K562 (cell line): ENCODE data around the gene PEX5. TPM values are rescaled to one million over a fixed set of nuclear protein-coding genes. Genes with fewer than 3 reads are reported as not detected.

ENCODE experiments used
- ARID4B ChIP-seq: sonication (generic); formaldehyde crosslinking; IDR thresholded peaks from 2 replicates; pipeline ENCODE4 v1.8.0; 2022; ENCODE audit warnings: mild to moderate bottlenecking, missing genetic modification reagents
- CBFA2T3 ChIP-seq: fragments of 450-650 bp; IDR thresholded peaks from 2 replicates; pipeline ENCODE4 v1.6.1; 2017
- CREBBP ChIP-seq: IDR thresholded peaks from one replicate; pipeline ENCODE4 v1.6.1; 2012; ENCODE audit warnings: low read depth, mild to moderate bottlenecking, control low read depth, inconsistent platforms, low read length
- HNRNPK ChIP-seq: fragments of 200-400 bp; formaldehyde crosslinking; IDR thresholded peaks from one replicate; pipeline ENCODE4 v1.6.1; 2018; ENCODE audit warnings: mild to moderate bottlenecking, low read depth, low read length; ENCODE audit not compliant: poor library complexity, severe bottlenecking
- MAFG ChIP-seq: fragments of 450-650 bp; conservative IDR thresholded peaks from 2 replicates; pipeline ENCODE4 v1.6.1; 2016; ENCODE audit warnings: missing genetic modification characterization, missing compliant biosample characterization
- MCM7 ChIP-seq, 2 experiments: fragments of 450-650 bp; IDR thresholded peaks; 2 replicates each; pipeline ENCODE4 v1.6.1; 2016 to 2018
- MYNN ChIP-seq, 2 experiments: sonication (generic); formaldehyde crosslinking in 1 of 2; IDR thresholded peaks; 2 replicates each; pipeline versions ENCODE4 v1.5.0 to v1.6.1; 2016 to 2020; ENCODE audit warnings: antibody characterized with exemption in 1 of 2, missing genetic modification reagents in 1 of 2
- NEUROD1 ChIP-seq: fragments of 150-350 bp; IDR thresholded peaks from 2 replicates; pipeline ENCODE4 v1.6.1; 2014; ENCODE audit warnings: borderline replicate concordance, low read length, low read depth; ENCODE audit not compliant: partially characterized antibody
- NFIC ChIP-seq: fragments of 450-650 bp; IDR thresholded peaks from 2 replicates; pipeline ENCODE4 v1.6.1; 2017; ENCODE audit warnings: mild to moderate bottlenecking, inconsistent platforms
- NFIX ChIP-seq: fragments of 250-450 bp; sonication (Bioruptor Pico); IDR thresholded peaks from 2 replicates; pipeline ENCODE4 v1.4.0; 2020; ENCODE audit warnings: low read depth, mild to moderate bottlenecking, moderate library complexity
- NRF1 ChIP-seq, 2 experiments: fragments of 450-650 bp; IDR thresholded peaks in 1 of 2; conservative IDR thresholded peaks in 1 of 2; 2 replicates each; pipeline ENCODE4 v1.6.1; 2014; ENCODE audit warnings: mild to moderate bottlenecking in 2 of 2
- PHTF2 ChIP-seq: fragments of 250-450 bp; sonication (Bioruptor Pico); IDR thresholded peaks from 2 replicates; pipeline ENCODE4 v1.5.0; 2021; ENCODE audit warnings: mild to moderate bottlenecking
- RAD21 ChIP-seq, 2 experiments: fragments of 250-450 bp in 1 of 2; fragments of 450-650 bp in 1 of 2; sonication (Bioruptor Pico) in 1 of 2; formaldehyde crosslinking in 1 of 2; IDR thresholded peaks in 1 of 2; conservative IDR thresholded peaks in 1 of 2; 2 replicates each; pipeline versions ENCODE4 v1.4.0 to v1.8.0; 2020 to 2022; ENCODE audit warnings: mild to moderate bottlenecking in 2 of 2, moderate library complexity in 1 of 2
- TSC22D4 ChIP-seq: fragments of 450-650 bp; IDR thresholded peaks from 2 replicates; pipeline ENCODE4 v1.6.1; 2016; ENCODE audit warnings: missing genetic modification characterization, missing biosample characterization, control low read depth
- VEZF1 ChIP-seq: fragments of 200-800 bp; sonication (Bioruptor generic); IDR thresholded peaks from 2 replicates; pipeline ENCODE4 v1.6.1; 2017; ENCODE audit warnings: missing genetic modification characterization, missing compliant biosample characterization
- ZBTB1 ChIP-seq: sonication (generic); formaldehyde crosslinking; IDR thresholded peaks from 2 replicates; pipeline ENCODE4 v1.8.1; 2023; ENCODE audit warnings: missing genetic modification reagents, low read depth, mild to moderate bottlenecking, borderline replicate concordance
- ZFX ChIP-seq: sonication (generic); formaldehyde crosslinking; IDR thresholded peaks from 2 replicates; pipeline ENCODE4 v1.8.0; 2022; ENCODE audit warnings: mild to moderate bottlenecking, missing genetic modification reagents, moderate library complexity
- ZNF316 ChIP-seq: fragments of 450-650 bp; IDR thresholded peaks from 2 replicates; pipeline ENCODE4 v1.6.1; 2016
- ZNF586 ChIP-seq: fragments of 450-650 bp; formaldehyde crosslinking; conservative IDR thresholded peaks from 2 replicates; pipeline ENCODE4 v1.4.0; 2020; ENCODE audit warnings: mild to moderate bottlenecking, moderate library complexity
- ZNF740 ChIP-seq, 3 experiments: fragments of 200-800 bp in 1 of 3; sonication (Bioruptor generic) in 1 of 3; sonication (generic) in 1 of 3; formaldehyde crosslinking in 1 of 3; IDR thresholded peaks; 2 replicates each; pipeline versions ENCODE4 v1.6.1 to v1.8.0; 2016 to 2022; ENCODE audit warnings: mild to moderate bottlenecking in 2 of 3, missing compliant biosample characterization in 2 of 3, missing genetic modification characterization in 2 of 3, missing genetic modification reagents in 1 of 3
- ZNF780A ChIP-seq: fragments of 250-450 bp; sonication (Bioruptor Pico); IDR thresholded peaks from 2 replicates; pipeline ENCODE4 v1.5.0; 2021; ENCODE audit warnings: mild to moderate bottlenecking
- polyA plus RNA-seq, 8 experiments: library from polyadenylated mRNA; depleted of rRNA in 4 of 8; stranded (reverse) in 5 of 8; unstranded in 3 of 8; fragments of >200 nt; fragmentation: Nextera tagmentation in 2 of 8; fragmentation: Illumina TruSeq in 1 of 8; extraction: Ambion mirVana in 2 of 8; extraction: Trizol in 1 of 8; gene quantifications; 2 replicates each; pipeline versions ENCODE4 v1.2.1 to v1.2.3, GENCODE V29; 2011 to 2014; ENCODE audit warnings: inconsistent platforms in 1 of 8, missing spikeins in 1 of 8
- total RNA-seq, 7 experiments: library from RNA; depleted of rRNA in 6 of 7; stranded (reverse); fragments of >200 nt in 6 of 7; fragmentation: Illumina TruSeq in 2 of 7; extraction: Trizol in 2 of 7; gene quantifications; 2 replicates each; pipeline versions ENCODE4 v1.2.1 to v1.2.3, GENCODE V29; 2011 to 2021; ENCODE audit warnings: low replicate concordance in 1 of 7

The PEX5 gene
- total and polyA plus RNA-seq, 9 of the 15 experiments (the other 6 are each of a cell fraction or from before 2014, with no cell fraction given), result 1.4 to 26.1 (median 14.0) TPM

- TF ChIP-seq ZBTB1 (CRISPR knock-in tag) (no peak), NFIC (no peak), ZFX (peak; percentile 28; the same call in 1 of the 2 replicates), MCM7 (IDR thresholded peaks at IDR 0.05) (no peak), ARID4B (CRISPR knock-in tag) (no peak), ZNF740 (CRISPR knock-in tag; IDR thresholded peaks at IDR 0.05) (no peak), ZNF740 (tag; IDR thresholded peaks at IDR 0.05) (no peak), NRF1 (conservative IDR thresholded peaks at IDR 0.05 in 1 of 2, IDR thresholded peaks at IDR 0.05 in 1 of 2) (no peak), CBFA2T3 (peak; percentile 44), PHTF2 (no peak), MYNN (IDR thresholded peaks at IDR 0.05) (no peak), MYNN (CRISPR knock-in tag; IDR thresholded peaks at IDR 0.05) (no peak), RAD21 (CRISPR knock-in tag; conservative IDR thresholded peaks at IDR 0.05 in 1 of 2, IDR thresholded peaks at IDR 0.05 in 1 of 2) (peak; percentile 24 to 59; a peak in 3 of 4 replicates), HNRNPK (no peak), ZNF586 (CRISPR knock-in tag) (no peak), TSC22D4 (no peak), ZNF316 (peak; percentile 61), MAFG (tag) (0 out of 2 replicates have a peak, but pooled peaks have one; percentile 9), VEZF1 (CRISPR knock-in tag) (no peak), NFIX (no peak), CREBBP (no peak), NEUROD1 (no peak), ZNF780A (CRISPR knock-in tag) (no peak)
These were observed 44.9 kb upstream of the PEX5 start (continued) for GRCh38 chr12:7144414-7145120.
